Spleen (tissue), 7 donors: Measurements from ENCODE around the gene LIF.

Source experiments
- POLR2A ChIP-seq, 3 donors: fragments of 450-650 bp; IDR thresholded peaks; one replicate each; pipeline ENCODE4 v1.5.1; 2017; ENCODE audit warnings: antibody characterized with exemption in 3 of 3, mild to moderate bottlenecking in 1 of 3
- TF ChIP-seq, protein P1 (sequence below), 11 experiments: fragments of 200-600 bp in 7 of 11; fragments of 450-650 bp in 4 of 11; sonication (generic) in 4 of 11; IDR thresholded peaks in 8 of 11; conservative IDR thresholded peaks in 3 of 11; 1 replicate in 7 of 11; 2 replicates in 4 of 11; pipeline versions ENCODE4 v1.4.0 to v1.8.0; 2016 to 2021; ENCODE audit warnings: antibody characterized with exemption in 11 of 11, inconsistent platforms in 4 of 11, mild to moderate bottlenecking in 1 of 11
- donor health status: DM: no; HTN: no; CAD: no; lungs with moderate emphysema.
- donor health status: DM: no; HTN: no; CAD: no.
- donor health status: DM: no; HTN: no; CAD: no.

DNA sequence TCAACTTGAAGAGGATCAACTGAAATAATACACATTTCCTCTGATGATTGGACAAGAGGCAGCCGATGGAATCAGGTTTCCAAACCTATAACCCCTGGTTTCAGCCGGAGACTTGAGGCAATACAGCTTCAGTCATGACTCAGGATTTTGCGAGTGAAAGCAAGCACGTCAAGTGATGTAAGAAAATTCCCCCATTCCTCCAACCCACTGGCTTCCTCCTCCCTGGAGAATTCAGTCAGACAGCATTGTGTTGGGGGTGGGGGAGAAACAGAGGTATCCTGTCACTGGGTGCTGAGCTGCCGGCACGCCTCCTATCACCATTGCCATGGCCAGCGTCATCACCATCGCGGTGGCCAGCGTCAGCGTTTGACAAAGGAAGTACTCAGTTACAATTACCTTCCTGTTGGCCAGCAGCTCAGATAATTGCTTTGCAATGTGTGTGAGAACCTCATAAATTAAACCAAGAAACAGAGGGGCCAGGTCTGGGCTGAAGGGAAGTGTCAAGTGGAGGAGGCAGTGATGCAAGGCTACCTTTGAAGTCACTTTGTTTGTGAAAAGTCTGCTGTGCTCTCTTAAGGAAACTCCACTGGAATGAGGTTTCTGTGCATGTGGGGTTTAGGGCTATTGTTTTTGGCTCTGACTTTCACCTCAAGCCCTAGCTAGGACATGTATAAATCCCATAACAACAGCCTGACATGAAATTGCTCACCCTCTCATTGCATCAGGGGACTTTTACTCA, 50.2 kb downstream of the LIF start:
- no peak for TF ChIP-seq POLR2A (IDR thresholded peaks at IDR 0.05)
- TF ChIP-seq, protein P1, sequence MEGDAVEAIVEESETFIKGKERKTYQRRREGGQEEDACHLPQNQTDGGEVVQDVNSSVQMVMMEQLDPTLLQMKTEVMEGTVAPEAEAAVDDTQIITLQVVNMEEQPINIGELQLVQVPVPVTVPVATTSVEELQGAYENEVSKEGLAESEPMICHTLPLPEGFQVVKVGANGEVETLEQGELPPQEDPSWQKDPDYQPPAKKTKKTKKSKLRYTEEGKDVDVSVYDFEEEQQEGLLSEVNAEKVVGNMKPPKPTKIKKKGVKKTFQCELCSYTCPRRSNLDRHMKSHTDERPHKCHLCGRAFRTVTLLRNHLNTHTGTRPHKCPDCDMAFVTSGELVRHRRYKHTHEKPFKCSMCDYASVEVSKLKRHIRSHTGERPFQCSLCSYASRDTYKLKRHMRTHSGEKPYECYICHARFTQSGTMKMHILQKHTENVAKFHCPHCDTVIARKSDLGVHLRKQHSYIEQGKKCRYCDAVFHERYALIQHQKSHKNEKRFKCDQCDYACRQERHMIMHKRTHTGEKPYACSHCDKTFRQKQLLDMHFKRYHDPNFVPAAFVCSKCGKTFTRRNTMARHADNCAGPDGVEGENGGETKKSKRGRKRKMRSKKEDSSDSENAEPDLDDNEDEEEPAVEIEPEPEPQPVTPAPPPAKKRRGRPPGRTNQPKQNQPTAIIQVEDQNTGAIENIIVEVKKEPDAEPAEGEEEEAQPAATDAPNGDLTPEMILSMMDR (IDR thresholded peaks at IDR 0.05 in 8 of 11, conservative IDR thresholded peaks at IDR 0.05 in 3 of 11), result peak in 1 of 11 experiments; percentile 15
